Spinal cord (tissue), 10 donors: ENCODE measurements around the gene TTC19. TPM values are rescaled to one million over a fixed set of nuclear protein-coding genes. Genes with fewer than 3 reads are reported as not detected.
A peak's percentile ranks its signal among the peaks of the same experiment; 100 is the strongest.

ENCODE experiments used
- DNase-seq, 6 donors: peaks; one replicate each; pipeline versions ENCODE4 v3.0.0 to v3.0.0-alpha.2; 2013 to 2015; ENCODE audit warnings: low spot score in 6 of 6, low read depth in 4 of 6
- H3K27ac ChIP-seq: one replicate; pipeline ENCODE4 v1.5.1; 2013; ENCODE audit warnings: low read depth, low read length, control low read depth
- H3K27me3 ChIP-seq: one replicate; pipeline ENCODE4 v1.6.1; 2013; ENCODE audit warnings: low read length; ENCODE audit not compliant: control insufficient read depth, insufficient read depth
- H3K36me3 ChIP-seq: one replicate; pipeline ENCODE4 v1.6.1; 2013; ENCODE audit warnings: low read length; ENCODE audit not compliant: control insufficient read depth, insufficient read depth
- H3K4me1 ChIP-seq: one replicate; pipeline ENCODE4 v1.6.1; 2013; ENCODE audit warnings: low read length; ENCODE audit not compliant: control insufficient read depth, insufficient read depth
- H3K4me3 ChIP-seq: one replicate; pipeline ENCODE4 v1.5.1; 2013; ENCODE audit warnings: low read depth, low read length, control low read depth
- H3K9me3 ChIP-seq: one replicate; pipeline ENCODE4 v1.6.1; 2013; ENCODE audit warnings: low read length; ENCODE audit not compliant: control insufficient read depth, insufficient read depth
- WGBS: methylation state at CpG from one replicate; pipeline ENCODE4 v1.1.5; 2013; ENCODE audit warnings: missing lambda C conversion rate; ENCODE audit not compliant: insufficient coverage; 5-methylcytosine and 5-hydroxymethylcytosine counted together
- polyA plus RNA-seq, 2 donors: library from polyadenylated mRNA; unstranded; fragments of 120-200 nt; gene quantifications; one replicate each; pipeline ENCODE4 v1.2.1, GENCODE V29; 2013; ENCODE audit not compliant: insufficient read length in 2 of 2
- total RNA-seq, 2 donors: library from RNA; depleted of rRNA in 1 of 2; stranded (reverse); fragments of 120-200 nt in 1 of 2; fragments of >200 nt in 1 of 2; gene quantifications; one replicate each; pipeline versions ENCODE4 v1.2.3 to v1.2.4, GENCODE V29; 2013 to 2014
- donor health status: healthy.

Gene TTC19
- total and polyA plus RNA-seq, 4 donors: 56.8 to 69.6 (median 62.1) TPM

- Histone ChIP-seq H3K27me3 (no peaks in the 10 kb centered on the region), H3K4me1 (no peaks in the 10 kb centered on the region), H3K36me3 (peaks cover 27% of the 10 kb centered on the region), H3K4me3 (no peak overlapping the region), H3K9me3 (no peaks in the 10 kb centered on the region), H3K27ac (no peak overlapping the region)
- no CpG with 5 or more reads among the region's 3 CpGs for WGBS
- DNase-seq: peak in 2 of 6 donors; percentile 21 to 22
These were observed 14.4 kb downstream of the TTC19 start for GRCh38 chr17:16013943-16014407.

GRCh38 chr17:16019347-16019746 is 19.7 kb downstream of the TTC19 start:
- Histone ChIP-seq H3K9me3 (no peaks in the 10 kb centered on the region), H3K4me1 (no peaks in the 10 kb centered on the region), H3K27ac (no peak overlapping the region), H3K27me3 (no peaks in the 10 kb centered on the region), H3K4me3 (no peak overlapping the region), H3K36me3 (peaks cover 20% of the 10 kb centered on the region)
- no peak for DNase-seq
- WGBS: no CpG with 5 or more reads among the region's 1 CpG

DNA sequence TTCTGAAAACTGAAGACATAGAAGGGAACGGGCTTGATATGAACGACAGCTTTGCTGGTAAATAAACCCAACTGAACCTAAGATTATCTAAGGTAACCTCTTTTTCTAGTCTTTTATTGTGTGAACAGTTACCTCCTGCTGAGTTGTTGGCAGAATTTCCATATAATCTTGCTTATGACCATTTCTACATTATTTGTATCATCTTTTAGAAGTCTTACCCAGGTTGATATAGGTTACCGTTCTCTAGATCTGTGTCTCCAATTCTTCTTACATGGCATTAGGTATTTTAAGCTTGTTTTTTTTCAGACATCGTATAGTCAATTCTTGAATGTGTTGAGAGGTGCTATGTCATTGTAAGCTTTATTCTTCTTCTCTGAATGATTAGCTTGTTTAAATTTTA is 24.3 kb downstream of the TTC19 start:
- WGBS: no CpG with 5 or more reads among the region's 4 CpGs

GRCh38 chr17:16025202-16025601 is 25.6 kb downstream of the TTC19 start:
- peaks cover 23% of the 10 kb centered on the region for H3K36me3 ChIP-seq
- H3K27ac ChIP-seq: no peak overlapping the region
- H3K4me1 ChIP-seq: no peaks in the 10 kb centered on the region
- DNase-seq: no peak
- no peaks in the 10 kb centered on the region for H3K9me3 ChIP-seq
- H3K27me3 ChIP-seq: no peaks in the 10 kb centered on the region
- WGBS: no CpG with 5 or more reads among the region's 1 CpG
- no peak overlapping the region for H3K4me3 ChIP-seq

More for the DNA sequence above, 24.3 kb downstream of the TTC19 start:
- Histone ChIP-seq H3K27ac (no peak overlapping the region), H3K9me3 (no peaks in the 10 kb centered on the region), H3K36me3 (peaks cover 30% of the 10 kb centered on the region), H3K4me1 (no peaks in the 10 kb centered on the region), H3K27me3 (no peaks in the 10 kb centered on the region), H3K4me3 (no peak overlapping the region)
- no peak for DNase-seq

GRCh38 chr17:16026895-16027294 is 27.3 kb downstream of the TTC19 start:
- no peaks in the 10 kb centered on the region for H3K9me3 ChIP-seq
- 92% methylated on average over 2 of the region's 5 CpGs for WGBS
- no peak overlapping the region for H3K4me3 ChIP-seq
- H3K27me3 ChIP-seq: no peaks in the 10 kb centered on the region
- peaks cover 18% of the 10 kb centered on the region for H3K36me3 ChIP-seq
- H3K4me1 ChIP-seq: no peaks in the 10 kb centered on the region
- H3K27ac ChIP-seq: no peak overlapping the region
- DNase-seq: peak in 1 of 6 donors; percentile 11

DNA sequence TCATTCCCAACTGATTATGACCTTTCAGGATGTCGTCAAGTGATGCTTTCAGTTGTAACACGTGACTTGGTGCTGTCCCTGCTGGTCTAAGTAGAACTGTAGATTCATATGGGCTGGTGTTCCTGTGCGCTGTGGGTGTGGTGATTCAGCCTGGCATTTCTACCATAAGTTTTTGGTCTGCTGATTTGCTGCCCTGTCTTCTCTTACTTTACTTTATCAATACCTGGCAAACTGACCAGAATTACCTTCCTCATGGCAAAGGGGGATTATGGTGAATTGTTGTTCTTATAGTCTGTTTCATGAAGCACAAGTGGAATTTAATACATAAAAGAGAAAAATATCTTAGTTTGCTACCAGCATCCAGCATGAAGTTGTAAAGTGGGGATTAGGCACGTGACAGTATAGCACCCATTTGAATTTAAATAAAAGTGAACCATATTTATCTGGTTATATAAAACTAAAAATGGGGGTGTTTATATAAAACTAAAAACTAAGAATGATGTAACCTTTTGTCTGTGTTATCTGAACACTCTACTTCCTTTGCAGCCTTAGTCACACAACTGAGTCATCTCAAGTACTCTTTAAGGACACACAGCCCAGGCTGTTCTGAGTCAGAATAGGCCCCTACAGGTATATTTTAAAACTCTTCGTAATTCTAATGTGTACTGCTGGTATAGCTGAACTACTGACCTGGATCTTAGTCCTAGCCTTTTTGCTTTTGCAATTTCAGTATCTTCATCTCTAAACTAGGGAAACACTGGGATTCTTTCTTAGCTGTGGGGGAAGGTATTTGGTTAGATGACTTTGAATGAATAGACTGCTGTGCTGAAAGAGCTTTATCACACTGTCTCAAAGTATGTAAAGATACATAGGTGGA is 28.3 kb downstream of the TTC19 start:
- no CpG with 5 or more reads among the region's 5 CpGs for WGBS
- Histone ChIP-seq H3K4me1 (no peaks in the 10 kb centered on the region), H3K27ac (no peak overlapping the region), H3K27me3 (no peaks in the 10 kb centered on the region), H3K4me3 (no peak overlapping the region), H3K36me3 (peaks cover 20% of the 10 kb centered on the region), H3K9me3 (no peaks in the 10 kb centered on the region)
- no peak for DNase-seq

DNA sequence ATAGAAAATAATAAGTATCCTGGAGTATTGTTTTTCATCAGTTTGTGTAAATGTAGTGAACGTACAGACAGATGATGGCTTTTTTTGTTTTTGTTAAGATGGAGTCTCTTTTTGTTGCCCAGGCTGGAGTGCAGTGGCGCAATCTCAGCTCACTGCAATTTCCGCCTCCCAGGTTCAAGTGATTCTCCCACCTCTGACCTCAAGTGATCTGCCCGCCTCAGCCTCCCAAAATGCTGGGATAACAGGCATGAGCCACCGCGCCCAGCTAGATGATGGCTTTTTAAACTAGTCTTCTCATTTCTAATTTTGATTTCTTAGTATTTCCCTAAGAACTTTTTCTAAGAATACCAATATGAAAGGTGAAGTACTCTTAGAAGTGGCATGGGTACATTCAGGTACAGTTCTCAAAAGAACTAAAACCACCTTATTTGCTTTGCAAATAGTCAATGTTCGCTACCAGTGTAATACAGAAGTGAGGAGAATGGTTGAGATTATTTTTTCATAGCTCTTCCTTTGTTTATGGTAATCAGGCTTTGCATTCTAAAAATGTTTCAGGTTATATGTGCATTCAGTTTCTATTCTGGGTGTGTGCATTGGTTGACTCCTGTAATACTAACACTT is 34.2 kb downstream of the TTC19 start:
- WGBS: no CpG with 5 or more reads among the region's 7 CpGs
- Histone ChIP-seq H3K27ac (no peak overlapping the region), H3K36me3 (peaks cover 34% of the 10 kb centered on the region)

DNA sequence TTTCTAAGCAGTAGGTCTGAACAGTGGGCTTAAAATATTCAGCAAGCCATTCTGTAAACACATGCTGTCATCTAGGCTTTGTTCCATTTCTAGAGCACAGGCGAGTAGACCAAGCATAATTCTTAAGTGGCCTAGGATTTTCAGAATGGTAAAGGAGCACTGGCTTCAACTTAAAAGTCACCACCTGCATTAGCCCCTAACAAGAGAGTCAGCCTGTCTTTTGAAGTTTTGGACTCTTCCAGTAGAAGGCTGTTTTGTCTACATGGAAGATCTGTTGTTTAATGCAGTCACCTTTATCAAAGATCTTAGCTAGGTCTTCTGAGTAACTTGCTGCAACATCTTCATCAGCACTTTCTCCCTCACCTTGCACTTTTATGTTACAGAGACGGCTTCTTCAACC is 36.6 kb downstream of the TTC19 start:
- no peaks in the 10 kb centered on the region for H3K9me3 ChIP-seq
- no peak overlapping the region for H3K4me3 ChIP-seq
- no peaks in the 10 kb centered on the region for H3K27me3 ChIP-seq
- WGBS: 93% methylated on average over 2 of the region's 2 CpGs
- no peak overlapping the region for H3K27ac ChIP-seq
- DNase-seq: no peak
- no peaks in the 10 kb centered on the region for H3K4me1 ChIP-seq
- peaks cover 41% of the 10 kb centered on the region for H3K36me3 ChIP-seq

More for the DNA sequence above, 34.2 kb downstream of the TTC19 start:
- DNase-seq: no peak
- Histone ChIP-seq H3K4me1 (no peaks in the 10 kb centered on the region), H3K9me3 (no peaks in the 10 kb centered on the region), H3K27me3 (no peaks in the 10 kb centered on the region), H3K4me3 (no peak overlapping the region)

- H3K9me3 ChIP-seq: no peaks in the 10 kb centered on the region
- peak in 1 of 6 donors; percentile 14 for DNase-seq
- H3K27ac ChIP-seq: no peak overlapping the region
- H3K4me3 ChIP-seq: no peak overlapping the region
- no peaks in the 10 kb centered on the region for H3K4me1 ChIP-seq
- H3K36me3 ChIP-seq: peaks cover 48% of the 10 kb centered on the region
- H3K27me3 ChIP-seq: no peaks in the 10 kb centered on the region
These were observed 38.0 kb downstream of the TTC19 start for GRCh38 chr17:16037636-16038035.
